Activated CD4-positive, CD25-positive, alpha-beta regulatory T cell treated with anti-CD3 and anti-CD28 coated beads, Interleukin-2, amount 50 U/mL, for 16 hours (primary cell): Measurements from ENCODE around the gene FAM228A.

ENCODE experiments used
- DNase-seq: peaks from one replicate; pipeline ENCODE4 v3.0.0-alpha.2; 2020; ENCODE audit warnings: low read depth, low spot score

FAM228A gene

GRCh38 chr2:24225499-24226242, 50.8 kb downstream of the FAM228A start:
- no peak for DNase-seq

DNA sequence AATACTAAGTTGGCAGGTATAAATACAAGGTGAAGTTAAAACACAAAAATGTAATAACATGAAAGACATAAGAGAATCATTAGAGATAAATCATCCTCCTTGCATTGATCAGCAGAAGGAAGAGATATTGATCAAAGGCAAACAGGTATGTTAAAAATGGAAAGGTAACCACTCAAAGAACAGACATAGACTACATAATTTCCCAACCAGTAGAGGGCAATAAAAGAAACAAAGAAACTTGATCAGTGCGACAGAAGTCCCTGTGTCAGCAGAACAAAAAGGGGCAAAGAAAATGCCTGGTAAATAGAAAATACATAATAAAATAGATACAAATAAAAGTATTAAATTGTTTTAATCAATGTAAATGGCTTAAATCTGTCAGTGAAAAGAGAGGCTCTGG, 53.6 kb downstream of the FAM228A start:
- no peak for DNase-seq

DNA sequence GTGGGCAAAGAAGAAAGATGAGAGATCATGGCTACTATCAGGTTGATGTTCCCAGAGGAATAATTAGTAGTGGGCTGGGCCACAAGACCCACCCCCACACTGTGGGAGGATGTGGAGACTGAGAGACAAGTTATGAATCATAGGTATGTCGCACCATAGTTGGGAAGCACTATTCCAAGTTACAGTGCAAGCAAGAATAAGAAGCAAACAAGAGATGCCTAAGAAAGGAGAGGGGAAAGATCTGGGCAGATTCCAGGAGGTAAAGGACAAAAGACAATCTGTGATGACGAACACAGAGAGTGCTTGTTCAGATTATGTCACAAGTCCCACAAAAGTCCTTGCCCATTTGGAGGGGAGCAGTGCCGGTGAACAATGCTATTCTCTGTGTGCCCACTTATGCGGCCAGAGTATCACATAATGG, 56.6 kb downstream of the FAM228A start:
- DNase-seq, result no peak

GRCh38 chr2:24233321-24233720, 58.5 kb downstream of the FAM228A start:
- no peak for DNase-seq

- no peak for DNase-seq
Measured at GRCh38 chr2:24237313-24237712, 62.5 kb downstream of the FAM228A start.

DNA sequence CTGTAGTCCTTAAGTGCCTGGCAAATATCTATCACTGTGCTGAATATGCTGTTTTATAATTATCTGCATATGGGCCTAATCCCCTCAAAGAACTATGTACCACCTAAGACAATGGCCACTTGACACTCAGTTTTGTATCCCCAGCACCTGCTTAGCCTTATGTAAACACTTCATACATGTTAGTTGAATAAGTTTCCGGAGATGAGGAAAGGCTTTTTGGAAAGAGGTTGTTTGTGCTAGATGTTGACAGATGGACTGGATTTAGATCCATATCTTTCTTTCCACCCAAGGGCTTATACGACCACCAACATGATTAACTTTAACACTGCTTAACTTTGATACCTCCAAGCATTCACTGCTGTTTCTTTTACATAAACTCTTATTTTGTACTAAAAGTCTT, 63.3 kb downstream of the FAM228A start:
- DNase-seq, result no peak

DNA sequence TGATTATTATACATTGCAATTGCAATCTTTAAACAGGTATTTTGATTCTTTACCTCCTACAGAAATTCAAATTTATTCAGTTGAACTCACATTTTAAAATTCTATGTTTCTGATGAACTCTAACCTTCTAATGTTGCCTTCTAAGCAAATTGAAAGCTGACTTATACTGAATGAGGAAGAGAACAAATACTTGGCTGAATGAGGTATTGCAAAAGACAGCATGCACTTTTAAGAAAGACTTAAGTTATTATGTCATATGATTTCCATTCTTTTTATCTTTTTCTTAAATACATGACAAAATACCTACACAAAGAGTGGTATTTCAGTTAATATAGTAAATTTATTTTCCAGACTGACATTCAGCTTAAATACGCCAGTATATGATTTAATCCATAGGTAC, 64.7 kb downstream of the FAM228A start:
- DNase-seq, result no peak
